Astrocyte of the cerebellum (primary cell): ENCODE data around the gene CSH2.
"Not testable (repeated sequence)": the region's sequence is repeated elsewhere in the genome, so short reads cannot be mapped to it uniquely, and the experiment has no call there.

Experiments
- DNase-seq: peaks from one replicate; pipeline ENCODE4 v3.0.0-alpha.2; 2011; ENCODE audit warnings: low read depth
- H3K4me3 ChIP-seq: 2 replicates; pipeline ENCODE4 v1.5.1; 2011; ENCODE audit warnings: mild to moderate bottlenecking, low read depth, low read length, moderate library complexity
- in situ Hi-C: cut with HindIII; loops from 2 replicates; pipeline ENCODE4 v1.10.0; 2017; ENCODE audit warnings: low sequenced_read_pairs
- TF ChIP-seq, protein P1 (sequence below): IDR thresholded peaks from 2 replicates; pipeline ENCODE4 v1.5.1; 2012; ENCODE audit warnings: low read length, low read depth, moderate library complexity, mild to moderate bottlenecking; ENCODE audit errors: missing control alignments

The CSH2 gene

DNA sequence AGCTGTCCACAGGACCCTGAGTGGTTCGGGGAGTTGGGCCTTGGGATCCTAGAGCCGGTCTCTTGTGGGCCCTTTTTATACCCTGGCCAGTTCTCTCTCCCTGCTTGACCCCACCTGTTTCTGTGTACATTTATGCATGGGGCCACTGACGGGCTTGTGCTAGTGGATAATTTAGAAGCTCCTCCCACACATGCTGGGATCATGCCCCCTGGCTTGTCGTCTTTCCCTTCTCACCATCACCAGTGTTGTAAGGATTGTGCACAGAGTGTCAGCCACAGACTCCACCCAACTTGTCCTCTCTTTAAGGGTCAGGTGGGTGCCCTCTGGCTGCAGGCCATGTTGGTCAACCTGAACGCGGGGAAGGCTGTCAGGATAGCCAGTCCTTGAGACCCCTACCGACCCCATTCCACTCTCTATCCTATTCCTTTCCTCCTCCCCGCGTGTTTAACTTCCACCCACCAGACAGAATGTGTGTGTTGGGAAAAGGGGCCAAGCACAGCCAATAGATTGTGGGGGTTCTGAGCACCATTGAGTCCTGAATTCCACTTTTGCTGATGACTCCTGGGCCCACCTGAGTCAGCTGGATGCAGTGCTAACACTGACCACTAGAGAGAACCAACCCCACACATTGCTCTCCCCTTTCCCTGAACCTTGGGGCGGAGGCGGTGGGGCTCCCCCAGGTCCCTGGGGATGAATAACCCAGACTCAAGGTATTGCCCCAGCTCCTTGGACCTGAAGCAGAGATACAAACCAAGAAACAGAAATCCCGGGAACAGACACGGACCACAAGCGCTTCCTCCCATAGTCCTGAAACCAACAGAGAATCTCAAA is 23.3 kb upstream of the CSH2 start, which contains the start of gene CSH1:
Gene CSH1 (minus strand): TSS at position 51 of the 831 bp plus-strand sequence. CDS start 63 bp downstream, outside the sequence.
- in situ Hi-C loops, DNase-seq, H3K4me3 ChIP-seq: not testable (repeated sequence)

DNA sequence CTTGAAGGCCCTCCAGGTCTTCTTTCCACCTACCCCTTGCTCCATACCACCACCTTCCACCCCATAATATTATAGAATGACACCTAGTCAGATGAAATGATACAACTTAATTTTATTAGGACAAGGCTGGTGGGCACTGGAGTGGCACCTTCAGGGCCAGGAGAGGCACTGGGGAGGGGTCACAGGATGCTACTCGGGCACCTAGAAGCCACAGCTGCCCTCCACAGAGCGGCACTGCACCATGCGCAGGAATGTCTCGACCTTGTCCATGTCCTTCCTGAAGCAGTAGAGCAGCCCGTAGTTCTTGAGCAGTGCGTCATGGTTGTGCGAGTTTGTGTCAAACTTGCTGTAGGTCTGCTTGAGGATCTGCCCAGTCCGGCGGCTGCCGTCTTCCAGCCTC is 21.3 kb upstream of the CSH2 start:
- in situ Hi-C loops, DNase-seq: not testable (repeated sequence)

DNA sequence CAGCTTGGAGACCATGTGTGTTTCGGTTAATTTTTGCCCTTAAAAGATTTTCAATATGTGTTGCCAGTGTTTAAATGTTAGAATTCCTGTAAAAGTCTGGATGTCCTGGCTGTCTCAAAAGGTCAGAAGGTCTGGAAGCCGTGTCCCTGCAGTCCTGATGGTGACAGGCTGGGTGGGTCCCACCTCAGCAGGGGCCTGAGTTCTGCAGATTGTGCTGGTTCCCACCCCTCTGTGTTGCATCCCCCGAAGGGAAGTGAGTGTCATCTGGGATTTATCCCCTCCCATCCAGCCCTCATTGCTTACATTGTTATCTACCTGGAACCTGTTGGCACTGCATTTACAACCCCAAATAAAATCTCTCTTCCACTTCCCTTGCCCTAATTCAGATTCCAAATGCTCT is 20.5 kb upstream of the CSH2 start:
- in situ Hi-C loops, DNase-seq, H3K4me3 ChIP-seq: not testable (repeated sequence)

More for the DNA sequence above, 21.3 kb upstream of the CSH2 start:
- H3K4me3 ChIP-seq, result not testable (repeated sequence)

DNA sequence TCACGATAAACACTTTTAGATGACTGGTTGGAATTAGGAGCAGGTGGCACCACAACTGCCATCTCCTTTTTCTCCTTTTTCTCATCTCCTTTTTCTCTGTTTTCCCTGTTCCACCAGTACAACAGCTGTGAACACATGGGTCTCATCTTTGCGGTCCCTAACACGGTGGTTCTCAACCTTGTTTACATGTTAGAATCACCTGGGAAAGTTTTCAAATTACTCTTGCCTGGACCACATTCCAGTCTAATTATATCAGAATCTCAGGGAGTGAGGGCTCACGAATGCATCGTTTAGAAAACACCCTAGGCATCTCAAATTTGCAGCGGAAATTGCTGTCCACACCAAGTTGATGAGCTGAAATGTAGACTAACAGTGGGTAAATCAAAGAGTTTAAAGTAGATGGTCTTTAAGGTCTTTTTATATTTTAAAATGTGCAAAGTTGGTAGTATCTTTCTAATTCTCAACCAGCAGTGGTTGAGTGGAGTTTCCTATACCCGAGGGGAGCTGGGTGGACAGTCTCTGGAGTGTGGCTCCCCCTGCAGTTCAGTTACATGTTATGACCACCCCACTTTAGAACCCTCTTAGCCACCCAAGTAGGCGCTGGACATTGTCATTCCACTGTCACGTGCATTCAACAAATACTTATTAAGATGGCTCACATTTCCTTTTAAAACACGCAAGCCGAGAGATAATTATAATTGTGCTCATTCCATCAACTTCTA is 19.0 kb upstream of the CSH2 start:
- DNase-seq, in situ Hi-C loops, H3K4me3 ChIP-seq: not testable (repeated sequence)

DNA sequence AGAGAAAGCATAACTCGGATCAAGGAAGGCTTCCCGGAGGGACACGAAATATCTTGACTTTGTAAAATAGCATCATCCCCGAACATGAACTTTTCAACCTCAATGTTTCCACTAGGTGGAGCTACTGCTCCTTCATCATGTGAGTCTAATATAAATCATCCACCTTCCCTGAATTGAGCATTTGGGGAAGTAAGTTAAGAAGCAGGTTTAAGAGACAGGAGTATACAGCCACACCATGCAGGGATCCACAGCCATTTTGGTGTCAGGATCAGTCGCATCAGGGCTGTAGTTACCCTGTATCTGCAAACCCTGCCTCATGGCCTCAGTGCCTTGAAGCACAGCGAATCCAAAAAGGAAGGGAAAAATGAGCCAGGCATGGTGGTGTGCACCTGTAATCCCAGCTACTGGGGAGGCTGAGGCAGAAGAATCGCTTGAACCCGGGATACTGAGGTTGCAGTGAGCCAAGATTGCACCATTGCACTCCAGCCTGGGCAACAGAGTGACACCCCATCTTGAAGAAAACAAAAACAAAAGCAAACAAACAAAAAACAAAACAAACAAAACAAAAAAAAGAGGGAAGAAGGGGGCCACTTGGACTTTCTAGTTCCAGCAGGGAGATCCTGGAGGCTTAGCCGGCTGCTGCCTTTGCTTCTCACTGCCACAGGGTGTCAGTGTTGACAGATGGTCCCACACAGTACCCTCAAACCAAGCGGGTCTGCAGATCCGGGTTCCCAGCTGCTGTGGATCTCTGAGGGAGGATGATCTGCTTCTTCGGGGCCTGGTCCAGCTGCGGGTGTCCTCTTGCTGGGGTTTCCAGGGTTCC is 15.8 kb upstream of the CSH2 start:
- DNase-seq, H3K4me3 ChIP-seq, in situ Hi-C loops: not testable (repeated sequence)
- TF ChIP-seq, protein P1, sequence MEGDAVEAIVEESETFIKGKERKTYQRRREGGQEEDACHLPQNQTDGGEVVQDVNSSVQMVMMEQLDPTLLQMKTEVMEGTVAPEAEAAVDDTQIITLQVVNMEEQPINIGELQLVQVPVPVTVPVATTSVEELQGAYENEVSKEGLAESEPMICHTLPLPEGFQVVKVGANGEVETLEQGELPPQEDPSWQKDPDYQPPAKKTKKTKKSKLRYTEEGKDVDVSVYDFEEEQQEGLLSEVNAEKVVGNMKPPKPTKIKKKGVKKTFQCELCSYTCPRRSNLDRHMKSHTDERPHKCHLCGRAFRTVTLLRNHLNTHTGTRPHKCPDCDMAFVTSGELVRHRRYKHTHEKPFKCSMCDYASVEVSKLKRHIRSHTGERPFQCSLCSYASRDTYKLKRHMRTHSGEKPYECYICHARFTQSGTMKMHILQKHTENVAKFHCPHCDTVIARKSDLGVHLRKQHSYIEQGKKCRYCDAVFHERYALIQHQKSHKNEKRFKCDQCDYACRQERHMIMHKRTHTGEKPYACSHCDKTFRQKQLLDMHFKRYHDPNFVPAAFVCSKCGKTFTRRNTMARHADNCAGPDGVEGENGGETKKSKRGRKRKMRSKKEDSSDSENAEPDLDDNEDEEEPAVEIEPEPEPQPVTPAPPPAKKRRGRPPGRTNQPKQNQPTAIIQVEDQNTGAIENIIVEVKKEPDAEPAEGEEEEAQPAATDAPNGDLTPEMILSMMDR, result peak; percentile 46

DNA sequence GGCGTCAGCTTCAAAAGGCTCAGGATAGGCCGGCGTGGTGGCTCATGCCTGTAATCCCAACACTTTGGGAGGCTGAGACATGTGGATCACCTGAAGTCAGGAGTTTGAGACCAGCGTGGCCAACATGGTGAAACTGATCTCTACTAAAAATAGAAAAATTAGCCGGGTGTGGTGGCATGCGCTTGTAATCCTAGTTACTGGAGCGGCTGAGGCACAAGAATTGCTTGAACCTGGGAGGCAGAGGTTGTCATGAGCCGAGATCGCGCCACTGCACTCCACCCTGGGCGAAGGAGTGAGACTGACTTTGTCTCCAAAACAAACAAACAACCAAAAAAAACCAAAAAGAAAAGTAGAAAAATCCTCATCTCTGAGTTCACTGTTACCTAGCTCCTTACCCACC is 11.6 kb upstream of the CSH2 start:
- H3K4me3 ChIP-seq, DNase-seq, in situ Hi-C loops: not testable (repeated sequence)

DNA sequence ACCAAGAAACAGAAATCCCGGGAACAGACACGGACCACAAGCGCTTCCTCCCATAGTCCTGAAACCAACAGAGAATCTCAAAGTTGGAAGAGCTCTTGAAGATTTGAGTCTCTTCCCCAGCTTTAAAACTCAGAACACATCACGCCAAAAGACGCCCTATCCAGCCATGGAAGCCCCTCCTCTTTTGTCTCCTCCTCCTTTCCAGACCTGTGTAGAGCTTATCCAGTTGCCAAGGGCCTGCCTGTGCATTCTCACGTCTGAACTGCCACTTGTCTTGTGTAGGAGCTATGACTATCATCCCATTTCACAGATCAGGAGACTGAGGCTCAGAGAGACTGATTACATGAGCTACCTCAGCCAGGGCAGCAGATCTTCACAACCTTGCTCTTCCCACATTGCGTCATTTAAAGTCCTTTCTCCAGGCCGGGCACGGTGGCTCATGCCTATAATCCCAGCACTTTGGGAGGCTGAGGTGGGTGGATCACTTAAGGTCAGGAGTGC is 9.2 kb upstream of the CSH2 start:
- H3K4me3 ChIP-seq, DNase-seq, in situ Hi-C loops: not testable (repeated sequence)

DNA sequence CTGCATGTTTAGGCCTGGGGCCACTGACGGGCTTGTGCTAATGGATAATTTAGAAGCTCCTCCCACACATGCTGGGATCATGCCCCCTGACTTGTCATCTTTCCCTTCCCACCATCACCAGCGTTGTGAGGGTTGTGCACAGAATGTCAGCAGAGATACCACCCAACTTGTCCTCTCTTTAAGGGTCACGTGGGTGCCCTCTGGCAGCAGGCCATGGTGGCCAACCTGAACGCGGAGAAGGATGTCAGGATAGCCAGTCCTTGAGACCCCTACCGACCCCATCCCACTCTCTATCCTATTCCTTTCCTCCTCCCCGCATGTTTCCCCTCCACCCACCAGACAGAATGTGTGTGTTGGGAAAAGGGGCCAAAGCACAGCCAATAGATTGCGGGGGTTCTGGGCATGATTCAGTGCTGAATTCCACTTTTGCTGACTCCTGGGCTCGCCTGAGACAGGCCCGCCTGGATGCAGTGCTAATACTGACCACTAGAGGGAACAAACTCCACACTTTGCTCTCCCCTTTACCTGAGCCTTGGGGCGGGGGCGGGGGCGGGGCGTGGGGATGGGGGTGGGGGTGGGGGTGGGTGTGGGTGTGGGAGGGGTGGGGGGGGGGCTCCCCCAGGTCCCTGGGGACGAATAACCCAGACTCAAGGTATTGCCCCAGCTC is 8.6 kb upstream of the CSH2 start, which contains the start of gene GH2:
Gene GH2 (minus strand): TSS at position 10 of the 667 bp plus-strand sequence. CDS start 143 bp downstream, outside the sequence.
- TF ChIP-seq, protein P1, result peak; percentile 68
- no peak within 1 kb of the TSS for H3K4me3 ChIP-seq
- in situ Hi-C loops, result no loop called here
- DNase-seq, result peak; percentile 13

DNA sequence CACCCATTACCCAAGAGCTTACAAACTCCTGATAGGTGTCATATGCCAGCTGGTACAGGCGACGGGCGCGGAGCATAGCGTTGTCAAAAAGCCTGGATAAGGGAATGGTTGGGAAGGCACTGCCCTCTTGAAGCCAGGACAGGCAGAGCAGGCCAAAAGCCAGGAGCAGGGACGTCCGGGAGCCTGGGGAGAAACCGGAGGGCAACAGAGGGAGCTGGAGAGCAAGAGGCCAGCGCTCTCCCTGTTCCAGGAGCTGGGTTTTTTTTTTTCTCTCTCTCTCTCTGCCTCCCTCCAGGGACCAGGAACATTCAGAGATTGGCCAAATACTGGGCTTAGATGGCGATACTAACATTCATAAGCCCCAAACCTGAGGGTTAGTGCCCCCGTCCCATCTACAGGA is 7.9 kb upstream of the CSH2 start:
- in situ Hi-C loops, H3K4me3 ChIP-seq, DNase-seq: not testable (repeated sequence)
